Left ventricle myocardium inferior (tissue), 1 donor: ENCODE results near the gene GAB2. TPM values are rescaled to one million over a fixed set of nuclear protein-coding genes. Genes with fewer than 3 reads are reported as not detected.

Source experiments
- DNase-seq: peaks from one replicate; pipeline ENCODE4 v3.0.0-alpha.2; 2020
- H3K27ac ChIP-seq: fragments of 200-600 bp; replicated peaks from 2 replicates; pipeline ENCODE4 v1.8.0; 2021
- H3K27me3 ChIP-seq: fragments of 200-600 bp; 2 replicates; pipeline ENCODE4 v1.8.0; 2021; ENCODE audit warnings: low read depth
- H3K36me3 ChIP-seq: fragments of 200-600 bp; 2 replicates; pipeline ENCODE4 v1.8.0; 2021
- H3K4me1 ChIP-seq: fragments of 200-600 bp; 2 replicates; pipeline ENCODE4 v1.8.0; 2021
- H3K4me3 ChIP-seq: fragments of 200-600 bp; 2 replicates; pipeline ENCODE4 v1.8.0; 2021; ENCODE audit warnings: mild to moderate bottlenecking, moderate library complexity
- H3K9me3 ChIP-seq: fragments of 200-600 bp; replicated peaks from 2 replicates; pipeline ENCODE4 v1.8.0; 2021
- intact Hi-C: fragments of 100-400 bp; cut with micrococcal nuclease; formaldehyde crosslinking; loops from one replicate; pipeline ENCODE4 v1.11.0; 2022
- total RNA-seq: library from RNA; stranded (reverse); fragmentation: NEBNext Ultra II Directional; extraction: Animal tissue kit (Norgen Biotek cat#: 25700); gene quantifications from one replicate; pipeline ENCODE4 v1.2.1, GENCODE V29; 2021
- TF ChIP-seq, protein P1 (sequence below): fragments of 200-600 bp; IDR thresholded peaks from 2 replicates; pipeline ENCODE4 v1.8.0; 2021; ENCODE audit warnings: antibody characterized with exemption, mild to moderate bottlenecking, borderline replicate concordance
- donor health status: DM: no; HTN: yes; CAD: no; lungs with severe emphysema.

Gene GAB2
- total RNA-seq, 1 donor from 2014 or later, result 27.4 TPM

DNA sequence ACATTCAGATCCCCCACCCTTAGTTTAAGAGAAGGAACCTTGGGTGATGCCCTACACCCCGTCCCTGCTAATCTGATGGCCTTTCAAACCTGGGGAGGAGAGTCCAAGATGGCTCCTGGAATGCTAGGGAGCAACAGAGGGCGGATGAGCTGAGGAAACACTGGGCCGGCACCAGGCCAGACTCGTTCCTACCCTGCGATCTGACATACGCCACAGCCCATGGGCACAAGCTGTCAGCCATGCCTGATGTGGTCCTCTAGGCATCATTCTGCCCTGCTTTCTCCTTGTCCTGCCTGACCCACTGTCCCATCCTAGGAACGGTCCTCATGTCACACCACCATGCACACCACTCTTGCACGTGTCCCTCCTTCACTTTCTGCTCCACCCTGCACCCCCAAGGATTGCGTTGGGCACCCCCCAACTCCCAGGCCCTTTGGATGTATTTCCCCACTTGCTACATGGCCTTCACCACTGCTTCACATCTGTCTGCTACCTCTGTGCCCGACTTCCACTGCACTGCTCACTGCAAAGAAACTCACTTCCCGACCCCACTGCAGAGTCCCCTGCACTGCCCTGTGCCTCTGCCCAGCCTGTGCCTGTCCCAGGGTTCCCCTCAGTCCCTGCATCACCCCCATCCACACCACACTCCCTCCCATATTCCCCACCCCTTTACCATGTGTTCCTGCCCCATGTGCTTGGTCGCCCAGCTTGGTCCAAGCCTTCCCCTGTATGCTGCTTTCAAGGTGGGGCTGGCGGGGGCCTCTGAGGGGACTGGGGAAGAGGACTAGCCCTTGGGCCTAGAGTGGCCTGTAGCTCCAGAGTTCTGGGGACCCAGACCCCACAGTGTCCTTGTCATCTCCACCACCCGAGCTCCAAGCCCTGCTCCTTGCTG lies 199.7 kb downstream of the GAB2 start:
- Histone ChIP-seq H3K36me3 (peaks cover 74% of the 10 kb centered on the region), H3K4me1 (peaks cover 2% of the 10 kb centered on the region), H3K27me3 (no peaks in the 10 kb centered on the region), H3K4me3 (no peak overlapping the region), H3K27ac (no peak overlapping the region), H3K9me3 (no peaks in the 10 kb centered on the region)
- TF ChIP-seq, protein P1, sequence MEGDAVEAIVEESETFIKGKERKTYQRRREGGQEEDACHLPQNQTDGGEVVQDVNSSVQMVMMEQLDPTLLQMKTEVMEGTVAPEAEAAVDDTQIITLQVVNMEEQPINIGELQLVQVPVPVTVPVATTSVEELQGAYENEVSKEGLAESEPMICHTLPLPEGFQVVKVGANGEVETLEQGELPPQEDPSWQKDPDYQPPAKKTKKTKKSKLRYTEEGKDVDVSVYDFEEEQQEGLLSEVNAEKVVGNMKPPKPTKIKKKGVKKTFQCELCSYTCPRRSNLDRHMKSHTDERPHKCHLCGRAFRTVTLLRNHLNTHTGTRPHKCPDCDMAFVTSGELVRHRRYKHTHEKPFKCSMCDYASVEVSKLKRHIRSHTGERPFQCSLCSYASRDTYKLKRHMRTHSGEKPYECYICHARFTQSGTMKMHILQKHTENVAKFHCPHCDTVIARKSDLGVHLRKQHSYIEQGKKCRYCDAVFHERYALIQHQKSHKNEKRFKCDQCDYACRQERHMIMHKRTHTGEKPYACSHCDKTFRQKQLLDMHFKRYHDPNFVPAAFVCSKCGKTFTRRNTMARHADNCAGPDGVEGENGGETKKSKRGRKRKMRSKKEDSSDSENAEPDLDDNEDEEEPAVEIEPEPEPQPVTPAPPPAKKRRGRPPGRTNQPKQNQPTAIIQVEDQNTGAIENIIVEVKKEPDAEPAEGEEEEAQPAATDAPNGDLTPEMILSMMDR, result no peak
- no peak for DNase-seq
- intact Hi-C loops, result no loop called here

DNA sequence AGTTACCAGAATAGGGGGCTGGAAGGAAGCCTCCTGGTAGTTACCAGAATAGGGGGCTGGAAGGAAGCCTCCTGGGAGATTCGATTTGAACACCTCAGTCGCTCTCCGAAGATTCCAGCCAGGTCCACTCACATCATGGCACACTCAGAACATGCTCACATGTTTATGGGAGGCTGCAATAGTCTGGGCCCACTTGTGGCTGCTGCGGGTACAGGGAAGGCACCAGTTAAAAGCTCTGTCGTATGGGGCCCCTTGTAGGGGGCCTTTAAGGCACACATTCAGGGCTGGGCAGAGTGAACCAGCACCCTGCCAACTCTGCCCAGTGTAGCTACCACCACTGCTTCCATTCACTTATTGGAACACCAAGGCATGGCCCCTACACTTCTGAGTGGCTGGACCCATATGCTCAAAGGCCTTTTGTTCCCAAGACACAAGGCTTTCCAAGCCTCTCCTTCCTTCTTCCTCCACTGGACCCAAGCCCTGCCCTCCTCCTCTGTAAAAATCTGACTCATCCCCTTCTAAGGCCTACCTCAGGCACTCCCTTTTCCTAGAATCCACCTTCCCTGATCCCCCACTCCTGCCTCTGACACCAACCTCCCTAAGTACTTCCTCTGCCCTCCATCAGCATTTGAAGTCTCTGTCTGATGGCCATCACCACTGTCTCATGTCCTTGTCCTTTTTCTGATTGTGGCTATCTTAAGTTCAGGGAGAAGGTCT lies 200.9 kb downstream of the GAB2 start:
- H3K27ac ChIP-seq, result no peak overlapping the region
- no peaks in the 10 kb centered on the region for H3K27me3 ChIP-seq
- H3K9me3 ChIP-seq, result no peaks in the 10 kb centered on the region
- DNase-seq, result no peak
- peaks cover 68% of the 10 kb centered on the region for H3K36me3 ChIP-seq
- intact Hi-C loops, result no loop called here
- no peak overlapping the region for H3K4me3 ChIP-seq
- peaks cover 9% of the 10 kb centered on the region for H3K4me1 ChIP-seq
- TF ChIP-seq, protein P1, result no peak

DNA sequence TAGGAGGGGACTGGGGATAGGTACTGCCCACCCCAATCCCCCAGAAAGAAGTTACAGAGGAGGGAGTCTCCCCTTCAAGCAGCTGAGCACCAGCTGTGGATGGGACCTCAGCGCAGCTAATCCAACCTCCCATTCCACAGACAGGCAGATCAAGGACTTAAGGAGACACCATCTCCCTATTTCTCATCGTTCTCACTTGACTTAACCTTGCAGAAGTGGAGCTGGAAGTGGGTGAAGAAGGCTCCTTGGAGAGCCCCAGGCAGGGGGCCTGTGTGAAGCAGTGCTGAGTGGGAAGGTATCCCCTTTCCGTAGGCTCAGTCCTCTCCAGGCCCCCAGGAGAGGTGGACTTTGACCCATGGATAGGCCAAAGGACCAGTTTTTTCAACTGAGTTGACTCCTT lies 201.6 kb downstream of the GAB2 start:
- Histone ChIP-seq H3K27me3 (no peaks in the 10 kb centered on the region), H3K4me3 (no peak overlapping the region), H3K4me1 (peaks cover 9% of the 10 kb centered on the region), H3K27ac (no peak overlapping the region), H3K36me3 (peaks cover 61% of the 10 kb centered on the region), H3K9me3 (no peaks in the 10 kb centered on the region)
- intact Hi-C loops, result no loop called here
- TF ChIP-seq, protein P1, result no peak
- peak; percentile 2 for DNase-seq

DNA sequence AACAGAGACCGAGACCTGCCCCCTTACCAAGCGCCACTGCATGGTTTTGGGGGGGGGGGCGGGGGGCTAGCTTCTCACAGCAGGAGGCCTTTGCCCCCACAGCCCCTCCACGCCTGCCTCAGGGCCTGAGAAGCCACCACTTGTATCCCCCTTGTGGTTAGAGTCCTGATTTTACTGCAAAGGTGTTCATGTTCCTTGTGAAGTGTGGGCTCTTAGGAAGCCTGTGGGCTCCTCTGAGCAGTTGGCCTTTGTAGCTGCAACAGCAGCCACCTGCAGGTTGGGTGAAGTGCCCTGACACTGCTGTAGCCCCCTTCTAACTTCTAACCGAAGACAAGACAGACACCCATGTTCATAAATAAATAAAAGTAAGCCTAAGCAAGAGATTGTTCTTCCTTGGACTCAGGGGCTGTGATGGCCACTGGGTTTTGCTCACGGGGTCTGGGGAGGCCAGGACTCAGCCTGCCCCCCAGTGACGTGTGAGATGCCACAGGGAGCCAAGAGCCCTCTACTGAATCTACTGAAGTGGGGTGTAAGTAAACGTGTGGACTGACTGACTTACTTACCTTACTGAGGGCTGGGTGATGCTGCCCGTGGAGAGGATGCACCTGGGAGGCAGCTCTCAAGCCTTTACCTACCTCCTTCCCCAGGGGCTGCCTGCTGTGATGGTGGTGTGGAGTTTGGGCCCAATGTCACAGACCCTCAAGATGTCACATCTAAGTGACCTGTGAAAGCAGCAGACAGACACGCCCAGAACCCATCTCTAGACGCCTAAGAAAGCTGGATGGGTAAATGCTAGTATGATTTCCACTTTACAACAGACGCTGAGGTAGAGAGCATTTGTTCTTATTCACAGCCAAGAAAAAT lies 203.1 kb downstream of the GAB2 start:
- no peaks in the 10 kb centered on the region for H3K27me3 ChIP-seq
- TF ChIP-seq, protein P1, result no peak
- peaks cover 9% of the 10 kb centered on the region for H3K4me1 ChIP-seq
- H3K27ac ChIP-seq, result no peak overlapping the region
- peak; percentile 3 for DNase-seq
- H3K36me3 ChIP-seq, result peaks cover 57% of the 10 kb centered on the region
- H3K9me3 ChIP-seq, result no peaks in the 10 kb centered on the region
- no peak overlapping the region for H3K4me3 ChIP-seq
- intact Hi-C loops, result no loop called here
